GM23338 (cell line): ENCODE results near the gene ZNF561. TPM values are rescaled to one million over a fixed set of nuclear protein-coding genes. Genes with fewer than 3 reads are reported as not detected.

ENCODE experiments used
- ATAC-seq: fragments of 200-7000 bp; cut with Tn5 transposase; 3 replicates; pipeline ENCODE4 v1.9.1; 2020
- DNase-seq: peaks from one replicate; pipeline ENCODE4 v3.0.0-alpha.2; 2015; ENCODE audit warnings: low spot score
- H2AFZ ChIP-seq: fragments of 200-600 bp; sonication (generic); 2 replicates; pipeline ENCODE4 v1.8.0; 2016; ENCODE audit warnings: antibody characterized with exemption, mild to moderate bottlenecking, moderate library complexity
- H3F3A ChIP-seq: fragments of 200-600 bp; sonication (generic); replicated peaks from 2 replicates; pipeline ENCODE4 v1.8.0; 2017; ENCODE audit warnings: antibody characterized with exemption, mixed run types, low read depth
- H3K27ac ChIP-seq: fragments of 200-600 bp; sonication (generic); 2 replicates; pipeline ENCODE4 v1.6.1; 2016; ENCODE audit warnings: low read depth
- H3K27me3 ChIP-seq: fragments of 200-600 bp; sonication (generic); 2 replicates; pipeline ENCODE4 v1.8.0; 2016; ENCODE audit warnings: mild to moderate bottlenecking, mixed run types, moderate library complexity; ENCODE audit not compliant: insufficient read depth
- H3K36me3 ChIP-seq: fragments of 200-600 bp; sonication (generic); 2 replicates; pipeline ENCODE4 v1.8.0; 2016; ENCODE audit warnings: mild to moderate bottlenecking; ENCODE audit not compliant: insufficient read depth
- H3K4me1 ChIP-seq: fragments of 200-600 bp; sonication (generic); 2 replicates; pipeline ENCODE4 v1.8.0; 2016; ENCODE audit warnings: mild to moderate bottlenecking, moderate library complexity; ENCODE audit not compliant: insufficient read depth
- H3K4me2 ChIP-seq: fragments of 200-600 bp; sonication (generic); 2 replicates; pipeline ENCODE4 v1.7.1; 2017; ENCODE audit warnings: mixed run types
- H3K4me3 ChIP-seq: fragments of 200-600 bp; sonication (generic); 2 replicates; pipeline ENCODE4 v1.6.1; 2016; ENCODE audit warnings: mixed run types
- H3K79me2 ChIP-seq: fragments of 200-600 bp; sonication (generic); replicated peaks from 2 replicates; pipeline ENCODE4 v1.8.0; 2017; ENCODE audit warnings: mild to moderate bottlenecking; ENCODE audit not compliant: insufficient read depth
- H3K9me2 ChIP-seq: fragments of 200-600 bp; sonication (generic); 2 replicates; pipeline ENCODE4 v1.8.0; 2017; ENCODE audit not compliant: insufficient read depth
- H4K20me1 ChIP-seq: fragments of 200-600 bp; sonication (generic); replicated peaks from 2 replicates; pipeline ENCODE4 v1.8.0; 2017; ENCODE audit warnings: mild to moderate bottlenecking; ENCODE audit not compliant: insufficient read depth
- H3K27ac Mint-ChIP-seq: 2 replicates; pipeline ENCODE4 v1.8.0; 2020; ENCODE audit warnings: inconsistent platforms, mild to moderate bottlenecking, moderate library complexity, mixed read lengths
- H3K27me3 Mint-ChIP-seq: 3 replicates; pipeline ENCODE4 v1.8.0; 2022; ENCODE audit warnings: low read depth, mild to moderate bottlenecking, moderate library complexity, mixed read lengths, inconsistent platforms; ENCODE audit not compliant: insufficient read depth, poor library complexity
- H3K36me3 Mint-ChIP-seq: 3 replicates; pipeline ENCODE4 v1.8.0; 2021; ENCODE audit warnings: low read depth, mild to moderate bottlenecking, inconsistent platforms, moderate library complexity, mixed read lengths
- H3K4me1 Mint-ChIP-seq: 3 replicates; pipeline ENCODE4 v1.8.0; 2020; ENCODE audit warnings: mild to moderate bottlenecking, inconsistent platforms, mixed read lengths
- H3K4me3 Mint-ChIP-seq: 3 replicates; pipeline ENCODE4 v1.8.0; 2021; ENCODE audit warnings: moderate library complexity, mild to moderate bottlenecking, inconsistent platforms, mixed read lengths
- H3K9me3 Mint-ChIP-seq: 3 replicates; pipeline ENCODE4 v1.8.0; 2020; ENCODE audit warnings: moderate library complexity, mild to moderate bottlenecking, inconsistent platforms, mixed read lengths
- CREB1 ChIP-seq: fragments of 250-450 bp; sonication (Bioruptor Pico); IDR thresholded peaks from 2 replicates; pipeline ENCODE4 v1.5.0; 2020; ENCODE audit warnings: low read depth, mild to moderate bottlenecking, moderate library complexity
- CTCF ChIP-seq, 2 experiments: fragments of 200-600 bp in 1 of 2; sonication (generic) in 1 of 2; conservative IDR thresholded peaks; 2 replicates each; pipeline versions ENCODE4 v1.5.1 to v1.6.1; 2016 to 2017; ENCODE audit warnings: antibody characterized with exemption in 2 of 2, low read depth in 2 of 2, mild to moderate bottlenecking in 2 of 2, moderate library complexity in 1 of 2
- ETS1 ChIP-seq: IDR thresholded peaks from 2 replicates; pipeline ENCODE4 v1.6.1; 2016; ENCODE audit warnings: antibody characterized with exemption
- JUNB ChIP-seq: IDR thresholded peaks from one replicate; pipeline ENCODE4 v1.6.1; 2016; ENCODE audit warnings: antibody characterized with exemption; ENCODE audit not compliant: unreplicated experiment
- NANOG ChIP-seq: IDR thresholded peaks from 2 replicates; pipeline ENCODE4 v1.6.1; 2016; ENCODE audit warnings: antibody characterized with exemption, borderline replicate concordance
- POLR2AphosphoS5 ChIP-seq: IDR thresholded peaks from 2 replicates; pipeline ENCODE4 v1.6.1; 2016; ENCODE audit warnings: antibody characterized with exemption, low read depth
- REST ChIP-seq: IDR thresholded peaks from one replicate; pipeline ENCODE4 v1.6.1; 2018; ENCODE audit warnings: antibody characterized with exemption; ENCODE audit not compliant: unreplicated experiment
- STAT1 ChIP-seq: IDR thresholded peaks from one replicate; pipeline ENCODE4 v1.6.1; 2016; ENCODE audit warnings: antibody characterized with exemption; ENCODE audit not compliant: unreplicated experiment
- ZNF331 ChIP-seq: fragments of 250-450 bp; sonication (Bioruptor Pico); IDR thresholded peaks from 2 replicates; pipeline ENCODE4 v1.5.0; 2020; ENCODE audit warnings: low read depth, mild to moderate bottlenecking, moderate library complexity
- polyA plus RNA-seq: library from polyadenylated mRNA; unstranded; fragments of >200 nt; fragmentation: Nextera tagmentation; extraction: Ambion mirVana; gene quantifications from 2 replicates; pipeline ENCODE4 v1.2.1, GENCODE V29; 2016
- total RNA-seq: library from RNA; depleted of rRNA; stranded (reverse); fragments of >200 nt; shearing (Covaris generic); gene quantifications from 2 replicates; pipeline ENCODE4 v1.2.3, GENCODE V29; 2014

ZNF561 gene
- total and polyA plus RNA-seq, 2 experiments from 2014 or later = 22.7 to 71.1 TPM

- no peak for TF ChIP-seq CREB1 (CRISPR knock-in tag)
- TF ChIP-seq NANOG = no peak
- TF ChIP-seq CTCF (conservative IDR thresholded peaks at IDR 0.05; ENCODE audit: low read depth in 2 of 2) = no peak
- TF ChIP-seq POLR2AphosphoS5 = no peak
- TF ChIP-seq JUNB = no peak
Measured at GRCh38 chr19:9627856-9628255, 6.8 kb upstream of the ZNF561 start (continued).

GRCh38 chr19:9622531-9622930 is 1.5 kb upstream of the ZNF561 start:
- no peak overlapping the region for H3K4me3 ChIP-seq
- no peaks in the 10 kb centered on the region for H3F3A ChIP-seq
- Mint-ChIP-seq H3K36me3 (peaks cover 45% of the 10 kb centered on the region), H3K27me3 (peaks cover 16% of the 10 kb centered on the region), H3K4me1 (peaks cover 16% of the 10 kb centered on the region), H3K27ac (peak overlapping the region; percentile 84), H3K4me3 (peak overlapping the region; percentile 62), H3K9me3 (peaks cover 10% of the 10 kb centered on the region; the same call in 2 of the 3 replicates)
- H3K79me2 ChIP-seq = peaks cover 38% of the 10 kb centered on the region
- ATAC-seq (no peak), DNase-seq (no peak)
- H3K27me3 ChIP-seq = no peaks in the 10 kb centered on the region
- peaks cover 20% of the 10 kb centered on the region for H3K36me3 ChIP-seq
- H3K4me1 ChIP-seq = peaks cover 20% of the 10 kb centered on the region
- no peaks in the 10 kb centered on the region; the same call in 1 of the 2 replicates for H4K20me1 ChIP-seq
- peak overlapping the region; percentile 83; the same call in 1 of the 2 replicates for H3K27ac ChIP-seq
- peak overlapping the region; percentile 41; the same call in 1 of the 2 replicates for H3K4me2 ChIP-seq
- H3K9me2 ChIP-seq = no peaks in the 10 kb centered on the region
- H2AFZ ChIP-seq = no peak overlapping the region
- TF ChIP-seq NANOG (no peak), STAT1 (no peak), ZNF331 (CRISPR knock-in tag) (no peak), ETS1 (no peak), REST (no peak), POLR2AphosphoS5 (no peak), CREB1 (CRISPR knock-in tag) (no peak), CTCF (conservative IDR thresholded peaks at IDR 0.05; ENCODE audit: low read depth in 2 of 2) (no peak)
